KMS-11 (cell line): ENCODE data around the gene HYAL1.
"Not testable (repeated sequence)": the region's sequence is repeated elsewhere in the genome, so short reads cannot be mapped to it uniquely, and the experiment has no call there.

Experiments
- H2AFZ ChIP-seq: fragments of 200-600 bp; sonication (generic); 2 replicates; pipeline ENCODE4 v1.6.1; 2016; ENCODE audit warnings: antibody characterized with exemption, mixed run types, low read depth
- H3K27ac ChIP-seq: fragments of 200-600 bp; sonication (generic); 2 replicates; pipeline ENCODE4 v1.6.1; 2016; ENCODE audit warnings: mild to moderate bottlenecking, mixed run types
- H3K27me3 ChIP-seq: fragments of 200-600 bp; sonication (generic); 2 replicates; pipeline ENCODE4 v1.6.1; 2017; ENCODE audit warnings: mild to moderate bottlenecking, low read depth, mixed run types, moderate library complexity; ENCODE audit not compliant: insufficient read depth
- H3K36me3 ChIP-seq: fragments of 200-600 bp; sonication (generic); 2 replicates; pipeline ENCODE4 v1.6.1; 2017; ENCODE audit warnings: mild to moderate bottlenecking, mixed run types; ENCODE audit not compliant: insufficient read depth
- H3K4me1 ChIP-seq: fragments of 200-600 bp; sonication (generic); 2 replicates; pipeline ENCODE4 v1.6.1; 2016; ENCODE audit warnings: mild to moderate bottlenecking, low read depth, mixed run types; ENCODE audit not compliant: poor library complexity, severe bottlenecking
- H3K4me2 ChIP-seq: fragments of 200-600 bp; sonication (generic); 2 replicates; pipeline ENCODE4 v1.7.0; 2016; ENCODE audit warnings: mild to moderate bottlenecking, mixed run types
- H3K4me3 ChIP-seq: fragments of 200-600 bp; sonication (generic); IDR thresholded peaks from 2 replicates; pipeline ENCODE4 v1.6.1; 2017; ENCODE audit warnings: low read depth, low read length, mixed read lengths; ENCODE audit not compliant: insufficient read depth
- H3K79me2 ChIP-seq: fragments of 200-600 bp; sonication (generic); 2 replicates; pipeline ENCODE4 v1.6.1; 2016; ENCODE audit warnings: low read depth, mixed run types; ENCODE audit not compliant: insufficient read depth
- H3K9ac ChIP-seq: fragments of 200-600 bp; sonication (generic); 2 replicates; pipeline ENCODE4 v1.6.1; 2016; ENCODE audit warnings: mild to moderate bottlenecking, mixed run types
- H4K20me1 ChIP-seq: fragments of 200-600 bp; sonication (generic); 2 replicates; pipeline ENCODE4 v1.6.1; 2016; ENCODE audit warnings: mild to moderate bottlenecking, mixed run types; ENCODE audit not compliant: insufficient read depth
- TF ChIP-seq, protein P1 (sequence below): fragments of 200-600 bp; sonication (generic); conservative IDR thresholded peaks from 2 replicates; pipeline ENCODE4 v1.6.1; 2017; ENCODE audit warnings: low read depth, mild to moderate bottlenecking, antibody characterized with exemption, low read length, moderate library complexity, mixed read lengths

The HYAL1 gene

DNA sequence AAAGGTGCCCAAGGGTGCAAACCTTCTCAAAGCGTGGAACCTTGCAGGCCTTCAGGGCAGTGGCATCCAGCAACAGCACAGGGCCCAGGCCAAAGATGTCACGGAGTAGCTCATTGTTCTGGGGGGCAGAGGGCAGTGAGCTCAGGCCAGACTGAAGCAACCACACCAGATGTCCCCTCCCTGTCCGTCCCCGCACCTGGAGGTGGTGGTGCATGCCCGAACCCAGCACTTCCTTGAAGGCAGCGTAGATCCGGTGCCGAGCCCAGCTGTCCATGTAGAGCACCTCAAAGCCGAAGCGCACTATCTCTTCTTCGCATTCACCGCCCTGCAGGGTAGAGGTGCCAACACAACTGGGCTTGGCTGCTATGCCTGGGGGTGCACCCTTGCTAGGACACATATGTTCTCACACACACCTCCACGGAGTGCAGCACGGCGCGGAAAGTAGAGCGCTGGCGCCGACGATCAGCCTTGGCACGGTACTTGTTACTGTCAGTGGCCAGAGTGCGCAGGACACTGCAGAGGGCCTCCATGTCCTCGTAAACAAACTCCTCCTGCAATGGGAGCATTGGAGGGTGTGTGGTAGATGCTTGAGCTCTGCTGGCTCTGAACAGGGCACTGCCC lies 14.9 kb downstream of the HYAL1 start:
- no peak overlapping the region for H2AFZ ChIP-seq
- TF ChIP-seq, protein P1, sequence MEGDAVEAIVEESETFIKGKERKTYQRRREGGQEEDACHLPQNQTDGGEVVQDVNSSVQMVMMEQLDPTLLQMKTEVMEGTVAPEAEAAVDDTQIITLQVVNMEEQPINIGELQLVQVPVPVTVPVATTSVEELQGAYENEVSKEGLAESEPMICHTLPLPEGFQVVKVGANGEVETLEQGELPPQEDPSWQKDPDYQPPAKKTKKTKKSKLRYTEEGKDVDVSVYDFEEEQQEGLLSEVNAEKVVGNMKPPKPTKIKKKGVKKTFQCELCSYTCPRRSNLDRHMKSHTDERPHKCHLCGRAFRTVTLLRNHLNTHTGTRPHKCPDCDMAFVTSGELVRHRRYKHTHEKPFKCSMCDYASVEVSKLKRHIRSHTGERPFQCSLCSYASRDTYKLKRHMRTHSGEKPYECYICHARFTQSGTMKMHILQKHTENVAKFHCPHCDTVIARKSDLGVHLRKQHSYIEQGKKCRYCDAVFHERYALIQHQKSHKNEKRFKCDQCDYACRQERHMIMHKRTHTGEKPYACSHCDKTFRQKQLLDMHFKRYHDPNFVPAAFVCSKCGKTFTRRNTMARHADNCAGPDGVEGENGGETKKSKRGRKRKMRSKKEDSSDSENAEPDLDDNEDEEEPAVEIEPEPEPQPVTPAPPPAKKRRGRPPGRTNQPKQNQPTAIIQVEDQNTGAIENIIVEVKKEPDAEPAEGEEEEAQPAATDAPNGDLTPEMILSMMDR = no peak
- no peak overlapping the region for H3K9ac ChIP-seq
- no peaks in the 10 kb centered on the region for H3K27me3 ChIP-seq
- no peak overlapping the region for H3K4me2 ChIP-seq
- no peak overlapping the region for H3K27ac ChIP-seq
- peaks cover 17% of the 10 kb centered on the region for H3K79me2 ChIP-seq
- H3K4me1 ChIP-seq = peaks cover 7% of the 10 kb centered on the region
- H3K4me3 ChIP-seq = no peak overlapping the region
- H3K36me3 ChIP-seq = no peaks in the 10 kb centered on the region
- no peaks in the 10 kb centered on the region for H4K20me1 ChIP-seq

GRCh38 chr3:50287262-50287661 lies 16.1 kb downstream of the HYAL1 start:
- Histone ChIP-seq H3K4me2 (no peak overlapping the region), H3K36me3 (no peaks in the 10 kb centered on the region), H3K79me2 (peaks cover 17% of the 10 kb centered on the region), H3K27ac (no peak overlapping the region), H4K20me1 (no peaks in the 10 kb centered on the region), H3K4me1 (no peaks in the 10 kb centered on the region), H3K9ac (no peak overlapping the region), H2AFZ (no peak overlapping the region), H3K27me3 (no peaks in the 10 kb centered on the region), H3K4me3 (no peak overlapping the region)
- TF ChIP-seq, protein P1 = no peak

- Histone ChIP-seq H3K79me2 (peaks cover 13% of the 10 kb centered on the region), H3K4me1 (no peaks in the 10 kb centered on the region), H3K4me2 (no peak overlapping the region), H3K4me3 (no peak overlapping the region), H4K20me1 (no peaks in the 10 kb centered on the region), H2AFZ (no peak overlapping the region), H3K9ac (no peak overlapping the region), H3K27me3 (no peaks in the 10 kb centered on the region), H3K27ac (no peak overlapping the region), H3K36me3 (no peaks in the 10 kb centered on the region)
- TF ChIP-seq, protein P1 = no peak
These were observed 16.8 kb downstream of the HYAL1 start for GRCh38 chr3:50286322-50287227.

DNA sequence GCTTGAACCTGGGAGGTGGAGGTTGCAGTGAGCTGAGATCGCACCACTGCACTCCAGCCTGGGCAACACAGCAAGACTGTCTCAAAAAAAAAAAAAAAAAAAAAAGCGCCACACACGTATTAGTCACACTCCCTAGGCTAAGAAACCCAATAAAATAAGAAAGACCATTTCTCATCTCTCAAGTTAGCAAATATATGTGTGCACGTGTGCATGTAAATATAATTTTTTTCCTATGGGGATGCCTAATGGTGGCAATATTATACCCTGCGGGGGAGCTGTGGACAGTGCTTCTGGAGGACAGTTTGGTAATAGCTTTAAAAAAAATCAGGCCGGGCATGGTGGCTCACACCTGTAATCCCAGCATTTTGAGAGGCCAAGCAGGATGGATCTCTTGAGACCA lies 19.3 kb downstream of the HYAL1 start:
- H3K9ac ChIP-seq, H3K36me3 ChIP-seq, H4K20me1 ChIP-seq, H3K27me3 ChIP-seq, H3K4me3 ChIP-seq, H3K27ac ChIP-seq, H3K79me2 ChIP-seq, H3K4me1 ChIP-seq, H2AFZ ChIP-seq, H3K4me2 ChIP-seq: not testable (repeated sequence)
